K562 (cell line): ENCODE measurements around the gene NCOA4. TPM values are rescaled to one million over a fixed set of nuclear protein-coding genes. Genes with fewer than 3 reads are reported as not detected.

Experiments used
- ATAC-seq: fragments of 200-7000 bp; cut with Tn5 transposase; 3 replicates; pipeline ENCODE4 v1.9.1; 2020; ENCODE audit warnings: moderate library complexity
- BruUV-seq: library from RNA; stranded (reverse); fragments of 400-500 nt; replicated peaks from 2 replicates; lab custom pipeline; 2021; lab: Mats Ljungman, UMichigan
- CTCF ChIA-PET: fragments of 300-600 bp; formaldehyde crosslinking; extraction: SDS; loops from one replicate; lab custom pipeline; 2021; ENCODE audit warnings: low intra/inter-chr PET ratio; lab: Yijun Ruan, JAX
- POLR2A ChIA-PET: fragments of 300-600, 350-650 bp; sonication (Branson Sonifier 250); formaldehyde crosslinking; extraction: SDS; loops from one replicate; lab custom pipeline; 2021; ENCODE audit warnings: antibody characterized with exemption, inconsistent platforms; lab: Yijun Ruan, JAX
- DNase-seq, 4 experiments: peaks; one replicate each; pipeline versions ENCODE4 v3.0.0 to v3.0.0-alpha.2; 2011 to 2018; ENCODE audit warnings: low spot score in 3 of 4, mixed read lengths in 3 of 4; ENCODE audit errors: extremely low read depth in 1 of 4
- FAIRE-seq: peaks from 2 replicates; lab custom pipeline; 2011; peaks lifted over from hg19 to GRCh38; lab: Jason Lieb, UNC
- H2AFZ ChIP-seq: 2 replicates; pipeline ENCODE4 v1.6.0; 2011; ENCODE audit warnings: low read depth, low read length, control low read depth, inconsistent platforms
- H3K27ac ChIP-seq: fragments of 200-600 bp; 3 replicates; pipeline ENCODE4 v1.8.0; 2011; ENCODE audit warnings: low read depth, mild to moderate bottlenecking, control low read depth, inconsistent platforms, low read length, moderate library complexity, mixed read lengths; ENCODE audit errors: extremely low read depth
- H3K27me3 ChIP-seq, 2 experiments: fragments of 300-600 bp in 1 of 2; 2 replicates in 1 of 2; 3 replicates in 1 of 2; pipeline versions ENCODE4 v1.6.0 to v1.8.0; 2011; ENCODE audit warnings: inconsistent platforms in 2 of 2, low read length in 2 of 2, mild to moderate bottlenecking in 1 of 2, mixed read lengths in 1 of 2, moderate library complexity in 1 of 2; ENCODE audit not compliant: control insufficient read depth in 2 of 2, insufficient read depth in 2 of 2
- H3K36me3 ChIP-seq: fragments of 300-600 bp; 3 replicates; pipeline ENCODE4 v1.8.0; 2011; ENCODE audit warnings: mild to moderate bottlenecking, low read length, inconsistent platforms; ENCODE audit not compliant: control insufficient read depth, insufficient read depth
- H3K4me1 ChIP-seq, 2 experiments: fragments of 200-600 bp in 1 of 2; replicated peaks in 1 of 2; 2 replicates in 1 of 2; 3 replicates in 1 of 2; pipeline versions ENCODE4 v1.5.1 to v1.8.0; 2011; ENCODE audit warnings: inconsistent platforms in 2 of 2, low read length in 2 of 2, mild to moderate bottlenecking in 1 of 2, mixed read lengths in 1 of 2, moderate library complexity in 1 of 2; ENCODE audit not compliant: control insufficient read depth in 2 of 2, insufficient read depth in 2 of 2
- H3K4me2 ChIP-seq: 2 replicates; pipeline ENCODE4 v1.6.1; 2011; ENCODE audit warnings: low read length, control low read depth, inconsistent platforms, mixed read lengths; ENCODE audit not compliant: insufficient read depth
- H3K4me3 ChIP-seq: fragments of 200-600 bp; sonication (generic), shearing (Covaris generic); 2 replicates; pipeline ENCODE4 v1.5.1; 2016; ENCODE audit warnings: control low read depth, inconsistent platforms
- H3K79me2 ChIP-seq: fragments of 200-600 bp; 3 replicates; pipeline ENCODE4 v1.8.0; 2011; ENCODE audit warnings: low read length, inconsistent platforms; ENCODE audit not compliant: control insufficient read depth, insufficient read depth
- H3K9ac ChIP-seq, 2 experiments: 2 replicates each; pipeline versions ENCODE4 v1.6.0 to v1.6.1; 2011; ENCODE audit warnings: low read depth in 2 of 2, low read length in 2 of 2, control low read depth in 1 of 2, inconsistent platforms in 1 of 2, mild to moderate bottlenecking in 1 of 2, mixed read lengths in 1 of 2; ENCODE audit not compliant: insufficient read depth in 1 of 2
- H3K9me1 ChIP-seq: one replicate; pipeline ENCODE4 v1.6.0; 2011; ENCODE audit warnings: inconsistent platforms, mild to moderate bottlenecking, low read length, moderate library complexity; ENCODE audit not compliant: control insufficient read depth, insufficient read depth
- H3K9me3 ChIP-seq: replicated peaks from 2 replicates; pipeline ENCODE4 v1.5.1; 2011; ENCODE audit warnings: low read depth, low read length, inconsistent platforms; ENCODE audit not compliant: control insufficient read depth, insufficient read depth
- H4K20me1 ChIP-seq: replicated peaks from 2 replicates; pipeline ENCODE4 v1.6.1; 2011; ENCODE audit warnings: low read length, inconsistent platforms, mixed read lengths; ENCODE audit not compliant: control insufficient read depth, insufficient read depth
- MCM2 ChIP-seq: fragments of 450-650 bp; IDR thresholded peaks from 2 replicates; pipeline ENCODE4 v1.6.1; 2017; ENCODE audit warnings: low read depth, mild to moderate bottlenecking
- MECOM ChIP-seq: fragments of 250-450 bp; sonication (Bioruptor Pico); IDR thresholded peaks from 2 replicates; pipeline ENCODE4 v1.8.0; 2022; ENCODE audit warnings: inconsistent platforms
- ZNF239 ChIP-seq: fragments of 250-450 bp; sonication (Bioruptor Pico); IDR thresholded peaks from 2 replicates; pipeline ENCODE4 v1.4.0; 2020; ENCODE audit warnings: mild to moderate bottlenecking
- WGBS: fragments of 100-300 bp; shearing (Covaris generic); methylation state at CpG from one replicate; pipeline ENCODE4 v1.1.6; 2016; ENCODE audit warnings: low coverage, mixed read lengths; ENCODE audit not compliant: insufficient coverage; ENCODE audit errors: missing lambda C conversion rate; 5-methylcytosine and 5-hydroxymethylcytosine counted together
- in situ Hi-C: fragments of 300-500 bp; cut with MboI; formaldehyde crosslinking; loops from 4 replicates; pipeline ENCODE4 v1.15.0; 2018; ENCODE audit warnings: inconsistent platforms, mixed read lengths
- intact Hi-C: fragments of 100-400 bp; cut with micrococcal nuclease; formaldehyde crosslinking; loops from 2 replicates; pipeline ENCODE4 v1.14.2; 2022
- polyA plus RNA-seq, 8 experiments: library from polyadenylated mRNA; depleted of rRNA in 4 of 8; stranded (reverse) in 5 of 8; unstranded in 3 of 8; fragments of >200 nt; fragmentation: Nextera tagmentation in 2 of 8; fragmentation: Illumina TruSeq in 1 of 8; extraction: Ambion mirVana in 2 of 8; extraction: Trizol in 1 of 8; gene quantifications; 2 replicates each; pipeline versions ENCODE4 v1.2.1 to v1.2.3, GENCODE V29; 2011 to 2014; ENCODE audit warnings: inconsistent platforms in 1 of 8, missing spikeins in 1 of 8
- total RNA-seq, 7 experiments: library from RNA; depleted of rRNA in 6 of 7; stranded (reverse); fragments of >200 nt in 6 of 7; fragmentation: Illumina TruSeq in 2 of 7; extraction: Trizol in 2 of 7; gene quantifications; 2 replicates each; pipeline versions ENCODE4 v1.2.1 to v1.2.3, GENCODE V29; 2011 to 2021; ENCODE audit warnings: low replicate concordance in 1 of 7
- TF ChIP-seq, protein P1 (sequence below): IDR thresholded peaks from 2 replicates; pipeline ENCODE4 v1.6.1; 2016; ENCODE audit warnings: missing genetic modification characterization, missing compliant biosample characterization

NCOA4 gene
- total and polyA plus RNA-seq, 9 of the 15 experiments (the other 6 are each of a cell fraction or from before 2014, with no cell fraction given): 89.8 to 283 (median 181) TPM

- peaks cover 14% of the 10 kb centered on the region for H4K20me1 ChIP-seq
- WGBS: 90% methylated on average over 5 of the region's 5 CpGs
- no peaks in the 10 kb centered on the region for H3K9me1 ChIP-seq
- no peak overlapping the region for H2AFZ ChIP-seq
- H3K4me3 ChIP-seq: no peak overlapping the region
- FAIRE-seq: no peak
- H3K4me2 ChIP-seq: no peak overlapping the region
- H3K4me1 ChIP-seq: peaks cover 11 to 31% of the 10 kb centered on the region in 2 experiments; a peak in 4 of 5 replicates
- CTCF ChIA-PET: no interaction called here
- TF ChIP-seq, protein P1, sequence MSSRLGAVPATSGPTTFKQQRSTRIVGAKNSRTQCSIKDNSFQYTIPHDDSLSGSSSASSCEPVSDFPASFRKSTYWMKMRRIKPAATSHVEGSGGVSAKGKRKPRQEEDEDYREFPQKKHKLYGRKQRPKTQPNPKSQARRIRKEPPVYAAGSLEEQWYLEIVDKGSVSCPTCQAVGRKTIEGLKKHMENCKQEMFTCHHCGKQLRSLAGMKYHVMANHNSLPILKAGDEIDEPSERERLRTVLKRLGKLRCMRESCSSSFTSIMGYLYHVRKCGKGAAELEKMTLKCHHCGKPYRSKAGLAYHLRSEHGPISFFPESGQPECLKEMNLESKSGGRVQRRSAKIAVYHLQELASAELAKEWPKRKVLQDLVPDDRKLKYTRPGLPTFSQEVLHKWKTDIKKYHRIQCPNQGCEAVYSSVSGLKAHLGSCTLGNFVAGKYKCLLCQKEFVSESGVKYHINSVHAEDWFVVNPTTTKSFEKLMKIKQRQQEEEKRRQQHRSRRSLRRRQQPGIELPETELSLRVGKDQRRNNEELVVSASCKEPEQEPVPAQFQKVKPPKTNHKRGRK (tag): no peak
- TF ChIP-seq ZNF239 (CRISPR knock-in tag) (no peak), MECOM (CRISPR knock-in tag) (0 out of 2 replicates have a peak, but pooled peaks have one; percentile 13), MCM2 (no peak)
- TF ChIP-seq, all 486 proteins: peak for 1
- H3K36me3 ChIP-seq: peaks cover 91% of the 10 kb centered on the region
- POLR2A ChIA-PET: interaction anchor here (11.8 kb wide), 1 partner anchor 7 kb away, joined by 136 read pairs; no protein-coding TSS in a partner anchor
- H3K27me3 ChIP-seq: no peaks in the 10 kb centered on the region
- no TSS peak for BruUV-seq
- intact Hi-C loops (no loop called here), in situ Hi-C loops (no loop called here)
- ATAC-seq (no peak), DNase-seq (no peak)
- no peak overlapping the region for H3K9ac ChIP-seq
- peaks cover 74% of the 10 kb centered on the region for H3K79me2 ChIP-seq
- H3K27ac ChIP-seq: no peak overlapping the region
- no peaks in the 10 kb centered on the region for H3K9me3 ChIP-seq
Measured at GRCh38 chr10:46014683-46015405, 15.6 kb downstream of the NCOA4 start.
